ENCODE data around the gene PBX3. TPM values are rescaled to one million over a fixed set of nuclear protein-coding genes. Genes with fewer than 3 reads are reported as not detected.

The PBX3 gene
- total and polyA plus RNA-seq, 9 of the 15 experiments (the other 6 are each of a cell fraction or from before 2014, with no cell fraction given) = 0.14 to 5.8 (median 0.92) TPM

DNA sequence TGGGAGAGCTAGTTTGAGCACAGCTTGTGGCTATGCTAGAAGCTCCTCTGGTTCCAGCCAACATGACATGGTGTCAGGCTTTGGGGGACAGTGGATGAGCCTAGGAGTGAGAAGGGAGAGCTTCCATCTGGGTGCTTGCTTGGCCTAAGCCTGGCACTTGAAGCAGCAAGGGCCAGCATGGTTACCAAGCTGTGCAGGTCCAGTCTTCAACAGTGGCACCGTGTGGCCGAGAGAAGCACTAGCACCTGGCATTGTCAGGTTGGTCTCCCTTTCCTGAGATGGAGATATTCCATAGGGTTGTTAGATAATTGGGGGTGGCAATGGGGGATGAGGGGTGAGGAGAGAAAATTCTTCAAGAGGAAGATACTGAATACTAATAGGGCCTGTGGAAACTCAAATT, 261.9 kb downstream of the PBX3 start:
- H3K36me3 ChIP-seq (ENCODE audit: control insufficient read depth, insufficient read depth, low read length) = no peaks in the 10 kb centered on the region
- CTCF ChIA-PET (ENCODE audit: low intra/inter-chr PET ratio) = no interaction called here
- H3K9me3 ChIP-seq (replicated peaks; ENCODE audit: control insufficient read depth, insufficient read depth, low read depth, low read length) = no peaks in the 10 kb centered on the region; the same call in 1 of the 2 replicates
- WGBS (ENCODE audit: insufficient coverage, low coverage, missing lambda C conversion rate) = 0% methylated on average over 2 of the region's 2 CpGs
- no TSS peak for BruUV-seq (replicated peaks)
- H3K4me2 ChIP-seq (ENCODE audit: insufficient read depth, low read length) = no peak overlapping the region
- TF ChIP-seq CBX5 (IDR thresholded peaks at IDR 0.05; ENCODE audit: borderline replicate concordance, low read depth) = peak; percentile 93
- TF ChIP-seq PCBP2 (IDR thresholded peaks at IDR 0.05; ENCODE audit: low read depth, low read length, poor library complexity, severe bottlenecking) = no peak
- TF ChIP-seq RAD21 (CRISPR knock-in tag; conservative IDR thresholded peaks at IDR 0.05 in 1 of 2, IDR thresholded peaks at IDR 0.05 in 1 of 2) = peak in 1 of 2 experiments; percentile 18; a peak in 1 of 4 replicates
- TF ChIP-seq CBX3 (IDR thresholded peaks at IDR 0.05; ENCODE audit: borderline replicate concordance in 1 of 2, low read length in 2 of 2) = peak in 1 of 2 experiments; percentile 69; a peak in 1 of 3 replicates
- TF ChIP-seq, protein P1, sequence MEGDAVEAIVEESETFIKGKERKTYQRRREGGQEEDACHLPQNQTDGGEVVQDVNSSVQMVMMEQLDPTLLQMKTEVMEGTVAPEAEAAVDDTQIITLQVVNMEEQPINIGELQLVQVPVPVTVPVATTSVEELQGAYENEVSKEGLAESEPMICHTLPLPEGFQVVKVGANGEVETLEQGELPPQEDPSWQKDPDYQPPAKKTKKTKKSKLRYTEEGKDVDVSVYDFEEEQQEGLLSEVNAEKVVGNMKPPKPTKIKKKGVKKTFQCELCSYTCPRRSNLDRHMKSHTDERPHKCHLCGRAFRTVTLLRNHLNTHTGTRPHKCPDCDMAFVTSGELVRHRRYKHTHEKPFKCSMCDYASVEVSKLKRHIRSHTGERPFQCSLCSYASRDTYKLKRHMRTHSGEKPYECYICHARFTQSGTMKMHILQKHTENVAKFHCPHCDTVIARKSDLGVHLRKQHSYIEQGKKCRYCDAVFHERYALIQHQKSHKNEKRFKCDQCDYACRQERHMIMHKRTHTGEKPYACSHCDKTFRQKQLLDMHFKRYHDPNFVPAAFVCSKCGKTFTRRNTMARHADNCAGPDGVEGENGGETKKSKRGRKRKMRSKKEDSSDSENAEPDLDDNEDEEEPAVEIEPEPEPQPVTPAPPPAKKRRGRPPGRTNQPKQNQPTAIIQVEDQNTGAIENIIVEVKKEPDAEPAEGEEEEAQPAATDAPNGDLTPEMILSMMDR (IDR thresholded peaks at IDR 0.05 in 2 of 3, conservative IDR thresholded peaks at IDR 0.05 in 1 of 3; ENCODE audit: insufficient read depth in 2 of 3, low read depth in 1 of 3, low read length in 3 of 3) = peak; percentile 13 to 39 (median 33); a peak in 3 of 6 replicates
- TF ChIP-seq, protein P2, sequence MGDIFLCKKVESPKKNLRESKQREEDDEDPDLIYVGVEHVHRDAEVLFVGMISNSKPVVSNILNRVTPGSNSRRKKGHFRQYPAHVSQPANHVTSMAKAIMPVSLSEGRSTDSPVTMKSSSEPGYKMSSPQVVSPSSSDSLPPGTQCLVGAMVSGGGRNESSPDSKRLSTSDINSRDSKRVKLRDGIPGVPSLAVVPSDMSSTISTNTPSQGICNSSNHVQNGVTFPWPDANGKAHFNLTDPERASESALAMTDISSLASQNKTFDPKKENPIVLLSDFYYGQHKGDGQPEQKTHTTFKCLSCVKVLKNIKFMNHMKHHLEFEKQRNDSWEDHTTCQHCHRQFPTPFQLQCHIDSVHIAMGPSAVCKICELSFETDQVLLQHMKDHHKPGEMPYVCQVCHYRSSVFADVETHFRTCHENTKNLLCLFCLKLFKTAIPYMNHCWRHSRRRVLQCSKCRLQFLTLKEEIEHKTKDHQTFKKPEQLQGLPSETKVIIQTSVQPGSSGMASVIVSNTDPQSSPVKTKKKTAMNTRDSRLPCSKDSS (IDR thresholded peaks at IDR 0.05; ENCODE audit: low read depth, partially characterized antibody) = peak; percentile 14
- no peak for TF ChIP-seq ASH1L (IDR thresholded peaks at IDR 0.05; ENCODE audit: borderline replicate concordance, low read depth, partially characterized antibody)
- H2AFZ ChIP-seq (ENCODE audit: low read depth, low read length) = no peak overlapping the region
- H4K20me1 ChIP-seq (replicated peaks; ENCODE audit: control insufficient read depth, insufficient read depth, low read length) = no peaks in the 10 kb centered on the region
- no peaks in the 10 kb centered on the region for H3K4me1 ChIP-seq (replicated peaks in 1 of 2; ENCODE audit: control insufficient read depth in 2 of 2, insufficient read depth in 2 of 2, low read length in 2 of 2)
- POLR2A ChIA-PET = no interaction called here
- FAIRE-seq (no peak), DNase-seq (ENCODE audit: extremely low read depth in 1 of 4, low spot score in 3 of 4) (peak in 3 of 4 experiments; percentile 4 to 40 (median 27)), ATAC-seq (no peak)
- intact Hi-C loops (cut with micrococcal nuclease) = no loop called here
- peaks cover 0 to 8% of the 10 kb centered on the region in 2 experiments; a peak in 1 of 5 replicates for H3K27me3 ChIP-seq (ENCODE audit: control insufficient read depth in 2 of 2, insufficient read depth in 2 of 2, low read length in 2 of 2)
- no peak overlapping the region for H3K9ac ChIP-seq (ENCODE audit: insufficient read depth in 1 of 2, low read depth in 2 of 2, low read length in 2 of 2)
- H3K9me1 ChIP-seq (ENCODE audit: control insufficient read depth, insufficient read depth, low read length) = no peaks in the 10 kb centered on the region
- no peaks in the 10 kb centered on the region for H3K79me2 ChIP-seq (ENCODE audit: control insufficient read depth, insufficient read depth, low read length)
- H3K4me3 ChIP-seq = no peak overlapping the region
- in situ Hi-C loops (cut with MboI) = no loop called here
- no peak overlapping the region for H3K27ac ChIP-seq (ENCODE audit: extremely low read depth, low read depth, low read length)
